ENCODE results near the gene BMPR1B.

The BMPR1B gene

GRCh38 chr4:95180531-95181242 is 422.9 kb downstream of the BMPR1B start:
- H3K4me3 ChIP-seq (replicated peaks; ENCODE audit: insufficient read depth, low read length), result no peak overlapping the region
- no peak for TF ChIP-seq POLR2AphosphoS5 (IDR thresholded peaks at IDR 0.05; ENCODE audit: low read depth)
- TF ChIP-seq SPI1 (IDR thresholded peaks at IDR 0.05; ENCODE audit: borderline replicate concordance, low read depth), result no peak
- no peak for TF ChIP-seq REST (IDR thresholded peaks at IDR 0.05; ENCODE audit: insufficient replicate concordance, low read depth)
- DNase-seq (ENCODE audit: low read depth in 1 of 2, low spot score in 1 of 2), result no peak
- H3K27ac ChIP-seq (replicated peaks), result no peak overlapping the region
- H3K27me3 ChIP-seq (ENCODE audit: insufficient read depth, poor library complexity, severe bottlenecking), result no peaks in the 10 kb centered on the region

GRCh38 chr4:95181243-95181995 is 423.7 kb downstream of the BMPR1B start:
- no peaks in the 10 kb centered on the region for H3K27me3 ChIP-seq (ENCODE audit: insufficient read depth, poor library complexity, severe bottlenecking)
- no peak for DNase-seq (ENCODE audit: low read depth in 1 of 2, low spot score in 1 of 2)

GRCh38 chr4:95181996-95182306 is 424.2 kb downstream of the BMPR1B start:
- Histone ChIP-seq H3K27ac (replicated peaks) (no peak overlapping the region), H3K27me3 (ENCODE audit: insufficient read depth, poor library complexity, severe bottlenecking) (no peaks in the 10 kb centered on the region), H3K4me3 (replicated peaks; ENCODE audit: insufficient read depth, low read length) (no peak overlapping the region)
- no peak for DNase-seq (ENCODE audit: low read depth in 1 of 2, low spot score in 1 of 2)
- TF ChIP-seq SPI1 (IDR thresholded peaks at IDR 0.05; ENCODE audit: borderline replicate concordance, low read depth), result peak; percentile 73
- TF ChIP-seq POLR2AphosphoS5 (IDR thresholded peaks at IDR 0.05; ENCODE audit: low read depth), result no peak
- no peak for TF ChIP-seq REST (IDR thresholded peaks at IDR 0.05; ENCODE audit: insufficient replicate concordance, low read depth)
- TF ChIP-seq CTCF (IDR thresholded peaks at IDR 0.05; ENCODE audit: insufficient read depth, low read length), result no peak
- no peak for TF ChIP-seq GABPA (IDR thresholded peaks at IDR 0.05; ENCODE audit: low read depth)

More at GRCh38 chr4:95181243-95181995, 423.7 kb downstream of the BMPR1B start:
- Histone ChIP-seq H3K4me3 (replicated peaks; ENCODE audit: insufficient read depth, low read length) (no peak overlapping the region), H3K27ac (replicated peaks) (no peak overlapping the region)
- TF ChIP-seq GABPA (IDR thresholded peaks at IDR 0.05; ENCODE audit: low read depth) (no peak), REST (IDR thresholded peaks at IDR 0.05; ENCODE audit: insufficient replicate concordance, low read depth) (no peak), CTCF (IDR thresholded peaks at IDR 0.05; ENCODE audit: insufficient read depth, low read length) (no peak)

Data from HL-60 (cell line).